ENCODE results near the gene PHIP.

- TF ChIP-seq CTCF (IDR thresholded peaks at IDR 0.05; ENCODE audit: low read depth, low read length) (no peak), EZH2phosphoT487 (IDR thresholded peaks at IDR 0.05; ENCODE audit: low read depth) (no peak)
Observed at GRCh38 chr6:79040083-79040482, 38.0 kb downstream of the PHIP start.

Data from OCI-LY3 (cell line).